Activated CD4-positive, CD25-positive, alpha-beta regulatory T cell treated with anti-CD3 and anti-CD28 coated beads, Interleukin-2, amount 50 U/mL, for 24 hours (primary cell): ENCODE data around the gene CLDN20.

Source experiments
- ATAC-seq, 2 donors: fragments of 150-1000 bp; cut with Tn5 transposase; one replicate each; pipeline ENCODE4 v1.10.0; 2021; ENCODE audit warnings: mild to moderate bottlenecking in 1 of 2, moderate library complexity in 1 of 2

The CLDN20 gene

DNA sequence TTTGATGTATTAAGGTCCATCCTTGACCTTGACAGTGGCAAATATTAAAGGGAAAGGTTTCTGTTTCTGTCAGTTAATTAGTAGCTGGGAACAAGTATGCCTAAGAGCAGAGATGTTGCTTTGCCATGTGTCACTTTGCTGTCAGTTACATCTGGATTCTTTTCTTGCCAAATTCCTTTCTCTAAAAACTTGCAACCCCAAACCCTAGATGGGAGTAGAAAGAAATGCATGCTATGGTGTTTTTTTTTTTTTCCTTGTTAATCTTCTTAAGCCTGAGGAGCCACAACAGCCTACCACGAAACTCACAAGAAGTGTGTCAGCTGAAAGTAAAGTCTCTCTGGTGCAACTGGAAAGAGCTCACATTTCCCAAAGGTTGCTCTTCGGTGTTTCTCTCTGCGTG, 18.0 kb upstream of the CLDN20 start:
- no peak for ATAC-seq

DNA sequence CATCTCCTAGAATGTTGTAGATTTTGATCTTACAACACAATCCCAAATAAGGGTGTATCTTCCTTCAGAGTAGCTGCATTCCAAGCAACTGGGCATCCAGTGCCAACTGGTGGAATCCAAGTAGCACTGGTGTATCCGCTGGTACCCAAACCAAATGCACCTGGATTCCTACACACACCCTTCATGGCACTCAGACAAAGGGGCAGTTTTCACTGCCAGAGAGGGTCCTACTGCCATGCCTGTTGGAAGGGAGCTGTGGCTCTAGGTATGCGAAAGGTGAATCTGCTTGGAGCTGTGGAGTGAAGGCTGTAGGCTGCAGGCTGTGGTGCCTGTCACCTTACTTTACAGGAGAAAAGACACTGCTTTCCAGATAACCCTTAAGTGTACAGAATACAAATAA, 17.0 kb upstream of the CLDN20 start:
- no peak for ATAC-seq

DNA sequence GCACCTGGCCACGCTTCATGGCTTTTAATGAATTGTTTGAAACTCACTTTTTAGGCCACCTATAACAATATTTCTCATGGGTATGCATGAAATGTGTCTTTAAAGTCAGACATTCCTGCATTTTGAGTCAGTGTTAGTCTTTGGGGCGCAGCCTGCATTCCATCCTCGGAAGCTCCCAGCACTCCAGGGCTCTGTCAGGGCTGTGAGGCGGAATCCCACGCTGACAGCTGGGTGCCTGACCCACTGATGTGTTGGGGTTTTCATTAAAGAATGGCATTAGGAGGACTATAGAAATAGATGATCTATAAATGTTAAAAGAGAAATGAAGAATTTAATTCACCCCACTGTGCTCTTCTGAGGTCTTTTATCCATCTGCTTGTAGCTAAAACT, 16.2 kb upstream of the CLDN20 start:
- no peak for ATAC-seq

DNA sequence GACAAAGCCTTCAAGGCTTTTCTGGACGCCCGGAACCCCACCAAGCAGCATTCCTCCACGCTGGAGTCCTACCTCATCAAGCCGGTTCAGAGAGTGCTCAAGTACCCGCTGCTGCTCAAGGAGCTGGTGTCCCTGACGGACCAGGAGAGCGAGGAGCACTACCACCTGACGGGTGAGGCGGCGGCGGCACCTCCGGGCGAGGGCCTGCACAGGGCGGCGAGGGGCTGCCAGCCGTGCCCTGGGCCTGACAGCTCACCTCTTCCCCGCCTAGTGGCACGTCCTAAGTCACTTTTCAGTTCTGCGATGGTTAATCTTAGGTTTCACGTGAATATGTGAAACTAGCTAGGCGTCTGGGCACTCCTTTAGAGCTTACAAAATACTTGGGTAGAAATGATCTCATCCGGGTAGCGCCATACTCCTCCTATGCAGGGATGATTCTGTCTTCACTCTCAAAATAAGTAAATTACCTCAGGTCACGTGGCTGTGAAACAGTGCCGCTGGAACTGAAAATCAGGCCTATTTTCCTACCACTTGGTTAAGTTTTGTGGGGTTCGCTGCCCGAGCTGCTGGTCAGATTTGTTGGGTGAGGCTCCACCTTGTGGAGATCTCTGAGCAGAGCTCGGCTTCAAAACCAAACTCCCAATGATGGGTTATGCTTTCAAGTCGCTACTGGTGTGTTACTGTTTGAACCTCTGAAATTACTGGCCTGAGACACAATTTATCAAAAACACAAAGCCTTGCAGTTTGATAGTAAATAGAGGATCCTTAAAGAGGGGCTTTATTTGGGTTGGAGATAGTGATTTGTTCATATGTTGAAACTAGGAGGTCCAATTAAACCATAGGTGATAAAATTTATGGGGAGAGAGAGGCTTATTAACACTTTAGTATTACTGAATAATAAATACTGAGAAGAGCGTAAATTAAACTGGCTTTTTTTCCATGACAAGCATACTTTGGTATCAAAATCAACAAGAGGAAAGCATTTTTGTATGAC, 15.5 kb upstream of the CLDN20 start:
- ATAC-seq, result peak in 1 of 2 donors; percentile 30

DNA sequence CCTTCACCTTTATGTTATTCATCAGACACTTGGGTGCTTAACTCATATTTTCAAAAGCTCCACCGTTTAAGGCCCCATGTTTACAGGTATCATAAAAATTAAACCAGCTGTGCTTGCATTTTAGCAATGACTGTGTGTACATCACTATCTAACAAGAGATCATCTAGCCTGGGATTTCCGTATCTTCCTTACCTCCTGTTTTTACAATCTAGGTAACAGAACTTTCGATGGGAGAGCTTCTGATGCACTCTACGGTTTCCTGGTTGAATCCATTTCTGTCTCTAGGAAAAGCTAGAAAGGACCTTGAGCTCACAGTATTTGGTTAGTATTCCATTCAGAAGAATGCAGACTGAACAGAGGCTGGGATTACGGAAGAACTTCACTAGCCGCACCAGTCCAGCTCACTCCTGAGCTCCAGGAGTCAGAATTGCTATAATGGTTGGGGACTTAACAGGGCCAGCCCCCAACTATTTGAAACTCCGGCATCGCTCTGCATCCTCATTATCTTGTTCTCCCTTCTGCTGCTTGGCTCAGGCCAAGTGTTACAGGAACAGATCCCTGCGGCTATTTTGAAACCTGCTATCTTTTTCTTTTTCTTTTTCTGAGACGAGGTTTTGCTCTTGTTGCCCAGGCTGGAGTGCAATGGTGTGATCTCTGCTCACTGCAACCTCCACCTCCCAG, 13.0 kb upstream of the CLDN20 start:
- ATAC-seq, result no peak

DNA sequence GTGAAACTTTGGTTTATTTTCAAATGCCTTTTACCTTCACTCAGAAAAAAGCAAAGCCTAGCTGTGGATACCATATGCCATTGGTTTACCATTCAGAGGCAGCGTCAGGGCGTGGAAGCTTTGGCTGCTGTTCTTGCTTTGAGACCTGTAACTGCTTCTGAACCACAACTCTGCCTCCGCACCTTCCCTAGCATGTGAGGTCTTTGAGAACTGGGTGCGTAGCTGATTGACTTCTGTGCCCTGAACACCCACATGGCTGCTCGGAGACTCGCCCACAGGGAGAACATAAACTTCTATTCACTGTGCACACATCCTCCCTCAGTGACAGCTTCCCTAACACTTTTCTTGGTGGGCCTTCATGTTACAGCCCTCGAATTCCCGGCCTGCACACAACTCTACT, 11.2 kb upstream of the CLDN20 start:
- ATAC-seq, result no peak

DNA sequence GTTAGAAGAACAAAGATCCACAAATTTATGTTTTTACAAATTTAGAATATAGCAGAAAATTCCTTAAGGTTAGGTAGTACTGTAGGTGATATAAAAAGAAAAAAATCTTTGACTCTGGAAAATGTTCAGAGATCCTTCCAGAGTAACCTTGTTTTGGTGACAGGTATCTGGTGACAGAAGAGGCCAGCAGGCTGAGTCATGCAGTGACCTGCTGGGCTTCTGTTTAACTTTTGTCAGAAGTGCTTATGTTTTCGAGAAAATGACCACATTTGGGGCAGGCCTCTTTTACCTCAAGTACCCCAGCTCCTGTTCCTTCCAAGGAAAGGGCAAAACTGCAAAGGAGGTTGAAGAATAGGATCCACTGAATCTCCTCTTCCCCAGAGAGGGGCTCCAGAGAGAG, 10.5 kb upstream of the CLDN20 start:
- no peak for ATAC-seq

DNA sequence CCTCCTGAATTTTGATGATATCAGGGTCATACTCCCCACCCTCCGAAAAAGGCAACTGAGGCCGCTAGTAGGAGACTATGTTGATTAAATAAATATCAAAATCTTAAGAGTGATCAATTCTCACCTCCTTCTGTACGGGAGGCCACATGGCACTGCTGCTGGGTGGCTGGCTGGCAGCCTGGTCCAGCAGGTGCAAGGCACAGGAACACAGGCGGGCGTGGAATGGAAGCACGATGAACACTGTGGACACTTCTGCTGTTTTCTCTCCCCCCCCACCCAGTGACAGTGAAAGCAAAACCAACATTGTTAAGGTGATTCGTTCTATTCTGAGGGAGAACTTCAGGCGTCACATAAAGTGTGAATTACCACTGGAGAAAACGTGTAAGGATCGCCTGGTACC, 9.7 kb upstream of the CLDN20 start:
- ATAC-seq, result no peak

DNA sequence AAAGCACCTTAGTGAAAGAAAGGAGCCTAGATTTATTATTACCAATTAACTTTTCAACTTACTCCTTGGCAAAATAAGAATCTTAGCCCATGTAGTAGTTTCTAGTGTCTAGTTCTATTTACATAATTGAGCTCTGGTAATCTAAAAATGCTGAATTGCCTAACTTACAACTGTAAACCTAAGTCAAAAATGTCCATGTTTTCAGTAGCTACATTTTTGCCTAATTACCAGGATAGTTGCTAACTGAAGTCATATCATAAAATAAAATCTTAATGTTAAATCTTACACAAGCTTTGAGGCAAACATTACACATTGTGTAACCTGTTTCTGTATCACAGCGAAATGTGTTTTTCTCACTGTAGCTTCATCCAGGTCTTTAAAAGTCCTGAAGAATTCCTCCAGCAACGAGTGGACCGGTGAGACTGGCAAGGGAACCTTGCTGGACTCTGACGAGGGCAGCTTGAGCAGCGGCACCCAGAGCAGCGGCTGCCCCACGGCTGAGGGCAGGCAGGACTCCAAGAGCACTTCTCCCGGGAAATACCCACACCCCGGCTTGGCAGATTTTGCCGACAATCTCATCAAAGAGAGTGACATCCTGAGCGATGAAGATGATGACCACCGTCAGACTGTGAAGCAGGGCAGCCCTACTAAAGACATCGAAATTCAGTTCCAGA, 7.6 kb upstream of the CLDN20 start:
- ATAC-seq, result no peak

DNA sequence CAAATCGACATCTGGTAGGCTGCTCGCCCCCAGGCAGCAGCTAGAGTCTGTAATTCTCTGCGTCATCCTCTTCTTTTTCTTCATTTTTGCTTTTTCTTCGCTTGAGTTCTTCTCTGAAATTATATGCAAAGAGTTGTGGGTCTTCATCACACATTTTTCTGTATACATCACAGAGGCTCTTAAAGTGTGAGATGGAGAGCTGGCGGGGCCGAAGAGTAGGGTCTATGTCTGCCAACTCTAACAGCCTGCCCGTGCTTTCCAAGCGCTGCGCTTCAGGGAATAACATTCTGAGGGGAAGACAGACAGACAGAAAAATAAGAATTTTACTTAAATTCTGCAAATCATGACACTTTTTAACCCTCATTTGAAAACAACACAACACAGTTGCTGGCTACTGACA, 6.0 kb upstream of the CLDN20 start:
- no peak for ATAC-seq

DNA sequence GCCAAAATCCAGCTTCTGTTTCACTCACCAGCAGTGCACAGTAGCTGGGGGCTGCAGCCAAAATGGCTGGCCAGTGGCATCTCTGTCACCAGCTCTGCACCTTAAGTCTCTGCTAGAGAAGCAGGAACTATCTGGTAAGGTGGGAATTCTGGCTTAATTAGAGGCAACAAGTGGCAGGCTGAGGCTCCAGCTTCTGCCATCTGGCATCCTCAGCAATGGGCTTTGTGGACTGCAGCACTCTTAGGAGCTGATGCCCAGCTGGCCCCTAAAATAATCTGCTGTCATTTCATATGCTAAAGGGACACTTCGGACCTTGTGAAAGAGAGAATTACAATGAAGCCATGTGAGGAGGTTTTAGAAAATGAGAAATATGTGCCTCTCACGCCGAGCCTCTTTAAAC, 4.6 kb upstream of the CLDN20 start:
- no peak for ATAC-seq

DNA sequence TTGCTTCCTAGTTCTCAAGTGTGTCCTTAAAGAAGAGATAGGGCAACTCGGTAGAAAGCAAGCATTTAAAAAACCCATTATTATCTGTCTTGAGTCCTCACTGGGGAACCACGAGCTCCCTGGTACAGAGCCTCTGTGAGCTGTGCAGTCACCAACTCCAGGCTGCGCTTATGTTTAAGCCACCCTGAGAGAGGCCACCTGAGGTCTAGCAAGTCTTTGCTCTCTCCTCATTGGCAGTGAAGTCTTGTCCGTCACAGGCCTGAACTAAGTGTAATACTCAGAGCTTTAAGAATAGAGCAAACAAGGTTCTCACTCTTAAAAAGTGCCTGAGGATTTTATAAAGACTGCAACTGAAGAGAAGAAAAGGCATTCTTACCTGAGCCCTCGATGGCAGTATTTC, 3.9 kb upstream of the CLDN20 start:
- no peak for ATAC-seq

DNA sequence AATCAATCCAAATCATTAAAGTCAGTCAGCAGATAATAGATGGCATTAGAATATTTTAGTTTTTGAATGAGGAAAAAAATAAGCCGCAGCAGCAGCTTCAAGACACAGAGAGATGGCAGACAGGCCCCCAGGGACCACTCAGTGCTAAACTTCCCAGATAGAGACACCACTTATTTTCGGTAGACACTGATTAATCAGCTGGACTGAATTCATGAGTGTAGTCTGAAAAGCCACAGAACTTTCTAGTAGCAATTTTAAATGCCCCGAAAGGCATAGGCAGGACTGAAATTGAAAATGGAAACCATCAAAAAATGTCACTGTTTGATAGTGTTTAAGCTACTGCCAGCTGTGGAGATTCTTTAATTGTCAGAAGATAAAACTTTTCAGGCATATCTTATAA, 3.1 kb upstream of the CLDN20 start:
- ATAC-seq, result no peak

DNA sequence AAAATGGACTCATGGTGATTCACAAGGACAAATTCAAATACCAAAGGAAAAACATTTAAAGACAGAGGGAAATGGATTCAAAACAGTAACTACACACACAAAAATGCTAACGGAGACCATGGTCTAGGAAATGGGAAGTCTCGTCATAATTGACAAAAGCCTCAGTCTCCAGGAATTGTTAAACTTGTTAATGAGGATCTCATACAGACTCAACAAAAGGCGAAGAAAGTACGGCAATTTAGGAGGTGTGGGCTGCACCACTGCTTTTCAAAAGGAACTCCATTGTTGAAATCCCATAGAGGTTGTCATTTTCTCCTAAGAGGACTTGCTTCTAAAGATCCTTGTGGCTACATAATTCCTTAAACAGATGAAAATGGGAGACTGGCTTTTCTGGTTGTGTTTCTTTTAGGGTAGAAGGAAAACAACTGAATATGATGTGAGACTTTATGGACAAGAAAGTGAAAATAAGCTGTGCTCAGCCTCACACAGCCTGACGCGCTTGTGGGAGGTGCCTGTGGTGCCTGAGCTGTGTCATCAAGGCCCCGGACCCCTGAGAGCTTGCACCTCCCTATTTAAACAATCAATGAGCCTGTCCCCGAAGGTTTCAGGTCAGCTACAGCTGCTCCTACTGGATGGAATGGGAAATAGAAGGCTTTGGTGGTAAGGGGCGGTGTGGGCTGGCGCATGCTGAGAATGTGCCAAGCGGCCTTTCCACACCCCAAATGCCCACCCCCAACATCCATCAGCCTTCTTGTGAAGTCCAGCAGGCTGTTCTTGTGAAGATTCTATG, 2.5 kb upstream of the CLDN20 start:
- peak; percentile 46 to 51 for ATAC-seq

DNA sequence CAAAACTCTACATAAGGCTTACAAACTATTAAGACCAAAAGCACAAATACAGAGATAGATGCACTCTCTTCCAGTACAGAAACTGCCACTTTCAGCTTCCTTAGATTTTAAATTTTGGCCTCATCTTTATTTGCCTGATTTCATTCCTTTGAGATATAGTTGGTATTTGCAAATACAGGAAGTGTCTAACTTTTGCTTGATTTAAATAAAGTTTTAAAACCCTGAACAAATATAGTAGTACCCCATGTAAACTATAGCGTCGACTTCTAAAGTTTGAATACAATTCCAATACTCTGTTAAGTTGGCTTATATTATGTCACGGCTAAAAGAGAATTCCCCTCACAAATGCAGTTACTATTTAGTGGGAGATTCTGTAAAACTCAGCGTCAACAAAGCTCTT, 1.2 kb upstream of the CLDN20 start:
- ATAC-seq, result no peak

DNA sequence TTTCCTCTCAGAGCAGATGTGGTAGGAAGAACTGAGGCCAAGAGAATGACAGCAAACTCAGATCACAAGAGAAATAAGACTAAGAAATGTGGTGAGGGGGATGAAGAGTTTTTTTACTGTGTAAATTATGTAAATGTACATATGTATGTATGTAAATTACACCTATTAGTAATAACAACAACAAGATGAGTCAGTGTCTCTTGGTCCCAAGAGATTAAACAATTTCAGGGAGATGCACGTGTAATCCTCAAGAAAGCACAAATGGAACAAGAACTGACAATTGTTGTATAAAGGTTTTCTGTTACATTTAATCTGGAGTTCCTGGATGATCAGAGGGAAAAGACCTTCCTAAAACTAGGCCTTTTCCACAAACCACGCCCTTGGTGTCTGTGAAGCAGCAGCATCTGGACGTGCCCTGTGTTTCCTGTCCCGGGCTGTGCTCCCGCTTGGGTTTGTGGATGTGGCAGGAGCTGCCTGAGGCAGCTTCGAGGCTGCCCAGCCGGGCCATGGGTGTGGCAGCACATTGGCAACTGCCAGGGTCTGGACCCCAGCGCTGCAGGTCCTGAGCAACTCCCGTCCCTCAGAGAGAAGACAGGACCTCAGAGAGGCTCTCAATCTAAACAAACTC, 994 bp downstream of the CLDN20 start:
- ATAC-seq, result peak in 1 of 2 donors; percentile 49

DNA sequence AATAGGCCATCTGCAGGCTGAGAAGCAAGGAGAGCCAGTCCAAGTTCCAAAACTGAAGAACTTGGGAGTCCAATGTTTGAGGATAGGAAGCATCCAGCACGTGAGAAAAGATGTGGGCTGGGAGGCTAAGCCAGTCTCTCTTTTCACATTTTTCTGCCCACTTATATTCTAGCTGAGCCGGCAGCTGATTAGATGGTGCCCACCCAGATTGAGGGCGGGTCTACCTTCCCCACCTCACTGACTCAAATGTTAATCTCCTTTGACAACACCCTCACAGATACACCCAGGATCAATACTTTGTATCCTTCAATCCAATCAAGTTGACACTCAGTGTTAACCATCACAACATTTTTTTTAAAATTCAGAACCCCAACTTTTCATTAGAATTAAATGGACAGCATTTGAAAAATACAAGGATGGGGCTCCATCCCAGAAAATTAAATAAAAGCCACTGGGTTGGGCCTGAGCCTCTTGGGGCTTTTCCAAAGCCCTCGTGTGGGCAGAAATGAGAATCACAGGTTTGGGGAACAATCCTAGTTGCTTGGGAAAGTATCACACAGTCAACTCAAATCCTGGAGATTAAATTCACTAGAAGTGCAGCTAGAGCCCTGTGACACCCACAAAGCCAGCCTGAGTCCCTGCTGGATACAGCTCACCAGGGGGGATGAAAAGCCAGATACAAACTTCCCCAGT, 2.2 kb downstream of the CLDN20 start:
- ATAC-seq, result no peak

DNA sequence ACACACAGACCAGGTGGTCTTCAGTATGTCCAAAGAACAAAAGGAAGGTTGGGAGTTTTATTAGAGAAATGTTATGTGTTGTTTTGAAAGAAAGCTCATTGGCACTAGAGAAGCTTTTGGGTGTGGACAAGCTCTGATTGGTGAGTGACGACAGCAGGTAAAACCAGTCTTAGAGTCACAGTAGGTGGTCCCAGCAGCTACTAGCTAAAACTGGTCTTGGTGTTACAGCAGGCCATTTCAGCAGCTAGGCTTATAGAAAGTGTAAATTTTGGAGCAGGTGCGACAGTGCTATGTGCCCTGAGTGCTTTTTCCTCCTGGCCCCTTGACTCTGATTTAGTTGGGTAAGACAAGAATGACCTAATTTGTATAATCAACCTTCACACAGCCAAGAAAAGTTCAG, 3.6 kb downstream of the CLDN20 start:
- ATAC-seq, result no peak

DNA sequence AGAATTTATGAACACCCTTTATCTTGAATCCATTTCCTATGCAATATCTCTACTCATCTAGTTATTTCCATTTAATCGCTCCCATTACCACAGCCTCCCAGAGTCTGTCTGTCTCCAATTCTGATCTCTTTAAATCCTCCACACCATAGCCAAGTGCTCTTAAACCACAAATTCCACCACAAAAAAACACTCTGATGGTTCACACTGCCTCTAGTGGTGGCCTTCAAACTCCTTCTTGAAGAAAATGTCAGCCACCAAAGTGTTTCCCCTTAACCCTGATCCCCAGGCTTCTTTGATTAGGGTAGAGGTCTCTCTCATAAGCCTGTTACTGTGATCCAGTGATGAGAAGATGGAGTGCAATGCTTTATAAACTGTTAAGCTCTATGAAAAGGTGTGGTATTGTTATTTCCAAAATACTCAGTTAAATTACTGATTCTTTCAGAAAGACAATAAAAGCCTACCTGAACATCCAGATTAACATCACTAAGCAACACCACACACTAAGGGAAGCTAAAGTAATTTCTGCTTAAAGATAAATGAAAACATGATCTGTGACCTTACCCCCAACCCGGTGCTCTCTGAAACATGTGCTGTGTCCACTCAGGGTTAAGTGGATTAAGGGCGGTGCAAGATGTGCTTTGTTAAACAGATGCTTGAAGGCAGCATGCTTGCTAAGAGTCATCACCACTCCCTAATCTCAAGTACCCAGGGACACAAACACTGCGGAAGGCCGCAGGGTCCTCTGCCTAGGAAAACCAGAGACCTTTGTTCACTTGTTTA, 4.5 kb downstream of the CLDN20 start:
- ATAC-seq, result peak; percentile 30 to 35

DNA sequence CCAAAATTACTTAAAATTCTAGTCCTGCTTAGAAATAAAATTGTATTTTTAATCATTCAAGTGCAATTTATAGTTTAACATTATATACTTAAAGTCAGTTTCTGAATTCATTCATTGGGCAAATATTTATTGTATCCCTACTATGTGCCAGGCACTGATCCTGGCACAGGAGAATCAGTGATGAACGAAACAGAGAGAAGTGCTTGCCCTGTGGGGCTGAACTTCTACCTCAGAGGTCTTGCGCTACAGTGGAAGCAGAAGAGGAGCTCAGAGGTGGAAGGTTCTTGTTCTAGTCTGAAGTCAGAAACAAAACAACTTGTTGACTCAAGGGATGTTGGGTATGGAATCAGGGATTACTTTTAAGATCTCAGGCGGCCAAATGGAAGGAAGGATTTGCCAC, 6.0 kb downstream of the CLDN20 start:
- ATAC-seq, result no peak

DNA sequence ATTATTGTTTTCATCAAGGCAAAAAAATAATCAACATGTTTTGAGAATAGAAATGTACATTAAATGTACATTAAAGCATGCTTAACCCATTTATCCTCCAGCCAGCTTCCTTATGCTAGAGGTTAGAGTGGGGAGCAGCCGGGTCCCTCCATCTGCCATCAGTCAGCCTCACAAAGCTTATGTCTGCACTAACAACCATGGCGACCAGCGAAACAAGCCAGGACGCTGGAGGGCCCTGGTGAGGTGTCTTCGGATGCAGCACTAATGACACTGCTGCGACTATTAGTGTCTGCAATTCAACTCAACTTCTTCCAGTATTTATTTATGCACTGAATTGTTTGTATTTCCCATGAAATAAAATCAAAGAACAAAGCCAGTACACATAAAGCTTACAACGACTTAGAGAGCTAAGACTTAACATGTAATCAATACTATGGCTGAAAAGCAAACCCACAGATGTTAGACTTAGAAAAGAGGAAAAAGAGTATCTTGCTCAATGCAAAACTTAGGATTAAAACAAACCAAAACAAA, 6.8 kb downstream of the CLDN20 start:
- ATAC-seq, result no peak
